Measurements from ENCODE around the gene DIDO1. TPM values are rescaled to one million over a fixed set of nuclear protein-coding genes. Genes with fewer than 3 reads are reported as not detected.
A peak's percentile ranks its signal among the peaks of the same experiment; 100 is the strongest.

Gene DIDO1
- total RNA-seq, 2 experiments from 2014 or later: 51.9 to 54.3 TPM

- H3K4me1 Mint-ChIP-seq (ENCODE audit: low read depth): peaks cover 21% of the 10 kb centered on the region
- POLR2A ChIA-PET: no interaction called here
These were observed 62.1 kb downstream of the DIDO1 start for GRCh38 chr20:62864207-62864606.

GRCh38 chr20:62861726-62862336, 64.5 kb downstream of the DIDO1 start, which contains the start of gene TCFL5:
Gene TCFL5, minus strand, starts transcription at chr20:62861822. Its CDS starts 152 bp downstream, at chr20:62861670.
- no peaks in the 10 kb centered on the region for H3K9me3 Mint-ChIP-seq

More at GRCh38 chr20:62864207-62864606, 62.1 kb downstream of the DIDO1 start:
- no peak for DNase-seq
- Histone ChIP-seq H3K27ac (ENCODE audit: low read depth in 1 of 2, low read length in 2 of 2) (no peak overlapping the region), H3K9me3 (ENCODE audit: control insufficient read depth in 1 of 2, insufficient read depth in 1 of 2, low read length in 2 of 2) (peaks cover 0 to 6% of the 10 kb centered on the region in 2 experiments), H3K4me1 (ENCODE audit: insufficient read depth, low read length) (peaks cover 13% of the 10 kb centered on the region), H3K4me3 (ENCODE audit: low read length) (no peak overlapping the region), H3K27me3 (ENCODE audit: control insufficient read depth in 1 of 2, insufficient read depth in 2 of 2, low read length in 2 of 2) (no peaks in the 10 kb centered on the region), H3K36me3 (ENCODE audit: insufficient read depth, low read length) (no peaks in the 10 kb centered on the region)
- TF ChIP-seq, protein P1, sequence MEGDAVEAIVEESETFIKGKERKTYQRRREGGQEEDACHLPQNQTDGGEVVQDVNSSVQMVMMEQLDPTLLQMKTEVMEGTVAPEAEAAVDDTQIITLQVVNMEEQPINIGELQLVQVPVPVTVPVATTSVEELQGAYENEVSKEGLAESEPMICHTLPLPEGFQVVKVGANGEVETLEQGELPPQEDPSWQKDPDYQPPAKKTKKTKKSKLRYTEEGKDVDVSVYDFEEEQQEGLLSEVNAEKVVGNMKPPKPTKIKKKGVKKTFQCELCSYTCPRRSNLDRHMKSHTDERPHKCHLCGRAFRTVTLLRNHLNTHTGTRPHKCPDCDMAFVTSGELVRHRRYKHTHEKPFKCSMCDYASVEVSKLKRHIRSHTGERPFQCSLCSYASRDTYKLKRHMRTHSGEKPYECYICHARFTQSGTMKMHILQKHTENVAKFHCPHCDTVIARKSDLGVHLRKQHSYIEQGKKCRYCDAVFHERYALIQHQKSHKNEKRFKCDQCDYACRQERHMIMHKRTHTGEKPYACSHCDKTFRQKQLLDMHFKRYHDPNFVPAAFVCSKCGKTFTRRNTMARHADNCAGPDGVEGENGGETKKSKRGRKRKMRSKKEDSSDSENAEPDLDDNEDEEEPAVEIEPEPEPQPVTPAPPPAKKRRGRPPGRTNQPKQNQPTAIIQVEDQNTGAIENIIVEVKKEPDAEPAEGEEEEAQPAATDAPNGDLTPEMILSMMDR (IDR thresholded peaks at IDR 0.05): no peak
- intact Hi-C loops (cut with DNase I, micrococcal nuclease): loop anchor here in 1 of 2 experiments (5.0 kb wide), 1 partner anchor 57 kb away; no protein-coding TSS in a partner anchor
- ATAC-seq (ENCODE audit: poor library complexity): no peak
- Mint-ChIP-seq H3K36me3 (ENCODE audit: low read depth) (peaks cover 4% of the 10 kb centered on the region), H3K27me3 (no peaks in the 10 kb centered on the region), H3K27ac (no peak overlapping the region), H3K9me3 (no peaks in the 10 kb centered on the region), H3K4me3 (no peak overlapping the region)
- CTCF ChIA-PET: interaction anchor here (0.6 to 1.4 kb wide), 2 partner anchors 12 to 364 kb away, joined by 3 read pairs; no protein-coding TSS in a partner anchor

More at GRCh38 chr20:62861726-62862336, 64.5 kb downstream of the DIDO1 start, which contains the start of gene TCFL5:
- H3K36me3 ChIP-seq (ENCODE audit: insufficient read depth, low read length): no peaks in the 10 kb centered on the region
- CTCF ChIA-PET: interaction anchor here (1.4 kb wide), 1 partner anchor 111 kb away, joined by 3 read pairs; no protein-coding TSS in a partner anchor
- TF ChIP-seq, protein P1 (IDR thresholded peaks at IDR 0.05): no peak
- POLR2A ChIA-PET: interaction anchor here (0.9 to 2.5 kb wide), 18 partner anchors 9 to 1094 kb away, joined by 3 to 20 read pairs (median 7); partner anchors contain the start of genes COL9A3, DIDO1, GID8 and MRGBP
- Mint-ChIP-seq H3K27ac (peak within 1 kb of the TSS; percentile 83), H3K4me1 (ENCODE audit: low read depth) (peaks cover 27% of the 10 kb centered on the region), H3K4me3 (peak within 1 kb of the TSS; percentile 83), H3K27me3 (no peaks in the 10 kb centered on the region), H3K36me3 (ENCODE audit: low read depth) (peaks cover 19% of the 10 kb centered on the region)
- intact Hi-C loops (cut with DNase I, micrococcal nuclease): loop anchor here in 1 of 2 experiments (2.0 to 5.0 kb wide), 3 partner anchors 35 to 67 kb away; no protein-coding TSS in a partner anchor
- no peaks in the 10 kb centered on the region for H3K27me3 ChIP-seq (ENCODE audit: control insufficient read depth in 1 of 2, insufficient read depth in 2 of 2, low read length in 2 of 2)
- peak within 1 kb of the TSS in 1 of 2 donors; percentile 21 for H3K27ac ChIP-seq (ENCODE audit: low read depth in 1 of 2, low read length in 2 of 2)
- DNase-seq (peak; percentile 88 to 98 (median 92)), ATAC-seq (ENCODE audit: poor library complexity) (peak; percentile 87)
- peak within 1 kb of the TSS; percentile 39 for H3K4me3 ChIP-seq (ENCODE audit: low read length)
- H3K4me1 ChIP-seq (ENCODE audit: insufficient read depth, low read length): peaks cover 13% of the 10 kb centered on the region
- H3K9me3 ChIP-seq (ENCODE audit: control insufficient read depth in 1 of 2, insufficient read depth in 1 of 2, low read length in 2 of 2): peaks cover 0 to 6% of the 10 kb centered on the region in 2 experiments
